Measurements from ENCODE around the gene RAB17.
"Not testable (repeated sequence)": the region's sequence is repeated elsewhere in the genome, so short reads cannot be mapped to it uniquely, and the experiment has no call there.

RAB17 gene

DNA sequence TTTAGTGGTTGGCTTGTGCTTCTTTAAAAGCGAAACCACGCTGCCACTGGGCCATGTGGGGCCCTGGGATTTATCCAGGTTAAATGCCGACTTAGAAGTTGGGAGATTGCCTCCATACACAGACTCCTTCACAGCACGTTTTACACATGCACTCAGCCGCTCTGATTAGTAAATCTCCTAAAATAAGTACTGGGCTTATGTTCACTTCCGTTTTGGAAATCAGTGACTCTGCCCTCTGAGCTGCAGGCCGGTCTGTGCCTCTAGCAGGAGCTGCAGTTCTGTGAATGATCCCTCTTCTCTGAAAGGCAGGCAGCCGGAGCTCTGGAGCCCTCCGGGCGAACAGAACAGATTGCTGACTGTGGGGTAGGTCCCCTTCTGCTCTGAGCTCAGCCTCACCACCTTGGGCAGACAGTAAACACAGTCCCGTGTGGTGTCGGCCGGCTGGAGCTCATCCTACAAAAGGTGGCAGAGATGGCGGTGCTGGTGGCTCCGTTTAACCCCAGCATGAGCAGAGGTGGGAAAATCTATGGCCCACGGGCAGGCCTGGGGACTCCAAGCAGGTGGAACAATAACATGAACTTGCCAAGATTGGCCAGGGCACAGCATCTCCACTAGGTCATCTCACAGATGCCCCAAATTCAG, 9.8 kb upstream of the RAB17 start:
- Histone ChIP-seq H3K27ac (ENCODE audit: low read depth, low read length) (peak overlapping the region; percentile 51), H3K4me1 (ENCODE audit: control insufficient read depth in 5 of 5, insufficient read depth in 5 of 5, low read length in 5 of 5) (peaks cover 0 to 21% (median 20%) of the 10 kb centered on the region in 5 donors), H3K36me3 (ENCODE audit: control insufficient read depth in 5 of 5, insufficient read depth in 5 of 5, low read length in 5 of 5) (no peaks in the 10 kb centered on the region), H3K4me3 (ENCODE audit: low read depth in 1 of 5, low read length in 5 of 5) (peak overlapping the region; percentile 12 to 69 (median 36)), H3K27me3 (ENCODE audit: control insufficient read depth in 5 of 5, insufficient read depth in 4 of 5, low read length in 5 of 5) (peaks cover 0 to 4% (median 0%) of the 10 kb centered on the region in 5 donors), H3K9me3 (ENCODE audit: control insufficient read depth in 5 of 5, low read length in 5 of 5) (no peaks in the 10 kb centered on the region), H3K9ac (ENCODE audit: low read length in 5 of 5) (peak overlapping the region; percentile 12 to 49 (median 35))

DNA sequence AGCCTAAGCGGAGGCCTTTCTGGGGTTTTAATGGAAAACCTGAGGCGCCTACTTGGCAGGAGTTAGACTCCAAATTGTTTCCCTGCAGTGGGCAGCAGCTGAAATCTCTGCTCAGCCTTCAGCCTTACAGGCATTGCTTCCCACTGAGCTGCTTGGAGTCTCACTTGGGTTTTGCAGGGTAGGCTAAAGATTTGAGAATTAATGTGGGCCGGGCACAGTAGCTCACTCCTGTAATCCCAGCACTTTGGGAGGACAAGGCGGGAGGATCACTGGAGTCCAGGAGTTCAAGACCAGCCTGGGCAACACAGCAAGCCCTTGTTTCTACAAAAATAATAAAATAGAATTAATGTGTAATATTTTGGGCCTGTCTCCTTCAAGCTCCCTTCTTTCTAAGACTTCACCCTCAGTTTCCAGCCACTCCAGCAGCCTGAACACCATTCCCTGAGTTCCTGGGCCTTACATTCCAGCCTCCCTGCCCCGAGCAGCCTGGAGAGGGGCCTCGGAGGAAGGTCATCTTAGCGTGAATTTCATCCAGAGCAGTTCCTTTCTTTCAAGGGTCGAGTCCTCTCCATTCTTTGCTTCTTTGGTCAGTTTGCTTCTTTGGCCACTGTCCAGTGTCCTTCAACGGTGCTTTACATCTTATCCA, 9.1 kb upstream of the RAB17 start:
- peak overlapping the region; percentile 12 to 69 (median 36) for H3K4me3 ChIP-seq (ENCODE audit: low read depth in 1 of 5, low read length in 5 of 5)
- peaks cover 0 to 4% (median 0%) of the 10 kb centered on the region in 5 donors for H3K27me3 ChIP-seq (ENCODE audit: control insufficient read depth in 5 of 5, insufficient read depth in 4 of 5, low read length in 5 of 5)
- no peaks in the 10 kb centered on the region for H3K9me3 ChIP-seq (ENCODE audit: control insufficient read depth in 5 of 5, low read length in 5 of 5)
- H3K4me1 ChIP-seq (ENCODE audit: control insufficient read depth in 5 of 5, insufficient read depth in 5 of 5, low read length in 5 of 5): peaks cover 0 to 28% (median 25%) of the 10 kb centered on the region in 5 donors
- H3K9ac ChIP-seq (ENCODE audit: low read length in 5 of 5): peak overlapping the region in 3 of 5 donors; percentile 31 to 49 (median 35)
- H3K36me3 ChIP-seq (ENCODE audit: control insufficient read depth in 5 of 5, insufficient read depth in 5 of 5, low read length in 5 of 5): no peaks in the 10 kb centered on the region
- H3K27ac ChIP-seq (ENCODE audit: low read depth, low read length): peak overlapping the region; percentile 51

DNA sequence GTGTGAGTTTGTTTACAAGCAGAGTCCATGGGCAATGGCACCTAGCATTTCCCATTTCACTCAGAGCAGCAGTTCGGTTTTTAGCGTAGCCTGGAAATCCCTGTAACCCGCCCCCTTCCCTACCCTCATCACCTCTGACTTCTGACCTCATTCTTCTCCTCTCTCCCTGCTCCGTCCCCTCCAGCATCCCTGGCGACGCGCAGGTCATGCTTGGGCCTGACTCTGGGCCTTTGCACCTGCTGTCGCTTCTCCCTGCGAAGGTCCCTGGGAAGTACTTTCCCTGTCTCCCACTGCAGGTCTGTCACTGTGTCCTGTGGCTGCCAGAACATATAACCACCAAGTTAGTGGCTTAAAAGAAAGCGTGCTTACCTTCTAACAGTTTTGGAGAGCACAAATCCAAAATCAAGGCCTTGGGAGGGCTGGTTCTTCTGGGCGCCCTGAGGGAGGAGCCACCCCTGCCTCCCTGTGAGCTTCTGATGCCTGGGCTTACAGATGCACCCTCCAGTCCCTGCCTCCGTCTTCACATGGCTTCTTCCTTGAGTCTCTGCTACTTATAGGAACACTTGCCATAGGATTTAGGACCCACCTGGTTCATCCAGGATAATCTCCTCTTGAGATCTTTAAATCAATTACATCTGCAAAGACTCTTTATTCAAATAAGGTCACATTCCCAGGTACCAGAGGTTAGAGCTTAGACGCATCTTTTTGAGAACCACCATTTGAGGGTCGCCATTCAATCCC, 8.1 kb upstream of the RAB17 start:
- H3K9ac ChIP-seq (ENCODE audit: low read length in 5 of 5): no peak overlapping the region
- no peak overlapping the region for H3K27ac ChIP-seq (ENCODE audit: low read depth, low read length)
- H3K4me1 ChIP-seq (ENCODE audit: control insufficient read depth in 5 of 5, insufficient read depth in 5 of 5, low read length in 5 of 5): peaks cover 0 to 28% (median 21%) of the 10 kb centered on the region in 5 donors
- no peak overlapping the region for H3K4me3 ChIP-seq (ENCODE audit: low read depth in 1 of 5, low read length in 5 of 5)
- no peaks in the 10 kb centered on the region for H3K36me3 ChIP-seq (ENCODE audit: control insufficient read depth in 5 of 5, insufficient read depth in 5 of 5, low read length in 5 of 5)
- no peaks in the 10 kb centered on the region for H3K9me3 ChIP-seq (ENCODE audit: control insufficient read depth in 5 of 5, low read length in 5 of 5)
- peaks cover 0 to 1% (median 0%) of the 10 kb centered on the region in 5 donors for H3K27me3 ChIP-seq (ENCODE audit: control insufficient read depth in 5 of 5, insufficient read depth in 4 of 5, low read length in 5 of 5)

DNA sequence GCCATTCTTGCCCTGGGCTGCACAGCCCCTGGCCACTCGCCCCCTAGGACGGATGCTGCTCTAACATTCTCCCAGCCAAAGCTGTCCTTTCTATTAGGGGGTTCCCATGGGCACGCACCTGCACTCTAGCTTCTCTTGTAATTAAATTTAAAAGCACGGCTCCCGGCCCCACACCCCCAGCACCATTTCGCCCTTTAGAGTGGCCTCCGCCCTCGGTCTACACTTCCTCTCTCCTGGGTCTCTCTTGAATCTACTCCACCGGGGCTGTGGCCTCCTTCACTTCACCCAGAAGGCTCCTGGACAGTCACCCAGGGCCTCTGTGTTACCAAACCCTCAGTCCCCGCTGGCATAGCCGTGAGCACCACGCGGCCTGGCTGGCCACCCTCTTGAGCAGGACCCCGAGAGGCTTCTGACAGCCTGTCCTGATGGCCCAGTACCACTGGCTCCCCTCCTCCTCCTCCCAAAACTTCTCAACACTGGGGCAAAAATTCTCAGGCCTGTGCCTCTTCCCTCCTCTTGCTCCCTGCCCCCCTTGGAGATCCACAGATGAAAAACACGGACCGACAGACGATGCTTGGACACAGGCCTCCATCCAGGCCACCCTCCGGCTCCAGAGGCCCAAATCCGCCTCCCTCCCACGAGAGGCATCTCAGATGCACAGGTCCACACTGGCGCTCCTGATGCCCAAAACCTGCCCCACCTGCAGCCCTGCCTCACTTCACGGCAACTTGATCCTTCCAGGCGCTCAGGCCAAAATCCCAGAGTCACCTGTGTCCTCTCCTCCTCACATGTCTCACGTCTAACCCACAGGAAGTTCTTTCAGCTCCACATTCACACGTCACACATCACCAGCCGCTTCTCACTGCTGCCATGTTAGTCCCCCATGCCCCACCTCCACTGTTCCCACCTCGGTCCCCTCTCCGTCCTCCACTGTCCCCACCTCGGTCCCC, 6.9 kb upstream of the RAB17 start:
- Histone ChIP-seq H3K9ac (ENCODE audit: low read length in 5 of 5) (no peak overlapping the region), H3K36me3 (ENCODE audit: control insufficient read depth in 5 of 5, insufficient read depth in 5 of 5, low read length in 5 of 5) (no peaks in the 10 kb centered on the region), H3K4me3 (ENCODE audit: low read depth in 1 of 5, low read length in 5 of 5) (no peak overlapping the region), H3K27ac (ENCODE audit: low read depth, low read length) (no peak overlapping the region), H3K4me1 (ENCODE audit: control insufficient read depth in 5 of 5, insufficient read depth in 5 of 5, low read length in 5 of 5) (peaks cover 0 to 21% (median 15%) of the 10 kb centered on the region in 5 donors), H3K27me3 (ENCODE audit: control insufficient read depth in 5 of 5, insufficient read depth in 4 of 5, low read length in 5 of 5) (no peaks in the 10 kb centered on the region), H3K9me3 (ENCODE audit: control insufficient read depth in 5 of 5, low read length in 5 of 5) (no peaks in the 10 kb centered on the region)

DNA sequence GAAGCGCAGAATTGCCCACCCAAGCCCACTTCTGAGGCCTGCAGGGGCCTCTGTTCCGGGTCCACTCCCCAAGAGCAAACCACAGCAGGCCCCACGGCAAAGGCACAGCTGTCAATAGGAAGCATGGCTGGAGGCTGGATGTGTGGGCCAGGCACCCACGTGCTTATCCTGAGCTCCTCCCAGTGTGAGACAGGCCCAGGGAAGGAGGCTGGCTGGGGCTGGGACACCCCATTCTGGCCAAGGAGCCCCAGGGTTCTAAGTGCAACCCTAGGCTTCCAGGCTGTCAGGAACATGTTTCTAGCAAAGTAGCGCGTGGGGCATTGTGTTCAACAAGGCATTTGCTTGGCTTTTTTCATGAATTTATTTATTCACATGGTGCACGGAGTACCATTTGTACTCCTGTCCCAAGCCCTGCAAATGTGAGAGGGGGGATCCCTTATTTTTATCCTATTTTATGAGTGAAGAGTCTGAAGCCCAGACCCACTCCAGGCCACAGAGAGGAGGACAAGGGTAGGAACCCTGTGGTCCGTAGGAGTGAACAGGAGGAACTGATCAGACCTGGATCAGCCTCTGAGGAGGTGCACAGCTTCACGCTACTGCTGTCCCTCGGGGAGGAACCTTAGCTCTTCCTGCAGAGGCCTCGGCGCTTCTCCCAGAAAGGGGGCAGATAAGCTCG, 6.1 kb upstream of the RAB17 start:
- H3K27ac ChIP-seq (ENCODE audit: low read depth, low read length): no peak overlapping the region
- no peaks in the 10 kb centered on the region for H3K27me3 ChIP-seq (ENCODE audit: control insufficient read depth in 5 of 5, insufficient read depth in 4 of 5, low read length in 5 of 5)
- no peaks in the 10 kb centered on the region for H3K36me3 ChIP-seq (ENCODE audit: control insufficient read depth in 5 of 5, insufficient read depth in 5 of 5, low read length in 5 of 5)
- H3K4me1 ChIP-seq (ENCODE audit: control insufficient read depth in 5 of 5, insufficient read depth in 5 of 5, low read length in 5 of 5): peaks cover 0 to 21% (median 15%) of the 10 kb centered on the region in 5 donors
- H3K9me3 ChIP-seq (ENCODE audit: control insufficient read depth in 5 of 5, low read length in 5 of 5): no peaks in the 10 kb centered on the region
- H3K4me3 ChIP-seq (ENCODE audit: low read depth in 1 of 5, low read length in 5 of 5): no peak overlapping the region
- H3K9ac ChIP-seq (ENCODE audit: low read length in 5 of 5): no peak overlapping the region

DNA sequence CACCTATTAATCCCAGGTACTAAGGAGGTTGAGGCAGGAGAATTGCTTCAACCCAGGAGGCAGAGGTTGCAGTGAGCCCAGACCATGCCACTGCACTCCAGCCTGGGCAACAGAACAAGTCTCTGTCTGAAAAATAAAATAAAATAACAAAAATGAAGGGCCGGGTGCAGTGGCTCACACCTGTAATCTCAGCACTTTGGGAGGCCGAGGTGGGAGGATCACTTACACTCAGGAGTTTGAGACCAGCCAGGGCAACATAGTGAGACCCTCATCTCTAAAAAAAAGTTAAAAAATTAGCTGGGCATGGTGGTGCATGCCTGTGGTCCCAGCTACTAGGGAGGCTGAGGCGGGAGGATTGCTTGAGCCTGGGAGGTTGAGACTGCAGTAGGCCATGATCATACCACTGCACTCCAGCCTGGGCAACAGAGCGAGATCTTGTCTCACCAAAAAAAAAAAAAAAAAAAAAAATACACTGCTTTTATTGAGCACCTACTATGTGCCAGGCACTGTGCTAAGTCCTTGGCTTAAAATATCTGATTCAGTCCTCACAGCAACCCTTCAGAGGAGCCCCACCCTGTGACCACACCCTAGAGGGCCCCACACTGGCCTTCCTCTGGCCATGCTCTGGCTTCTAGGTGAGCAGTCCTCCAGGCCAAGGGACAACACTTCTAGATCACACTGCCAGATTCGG, 5.4 kb upstream of the RAB17 start:
- H3K27me3 ChIP-seq (ENCODE audit: control insufficient read depth in 5 of 5, insufficient read depth in 4 of 5, low read length in 5 of 5); H3K4me3 ChIP-seq (ENCODE audit: low read depth in 1 of 5, low read length in 5 of 5); H3K36me3 ChIP-seq (ENCODE audit: control insufficient read depth in 5 of 5, insufficient read depth in 5 of 5, low read length in 5 of 5); H3K27ac ChIP-seq (ENCODE audit: low read depth, low read length); H3K9me3 ChIP-seq (ENCODE audit: control insufficient read depth in 5 of 5, low read length in 5 of 5); H3K9ac ChIP-seq (ENCODE audit: low read length in 5 of 5): not testable (repeated sequence)
- peaks cover 0 to 22% (median 17%) of the 10 kb centered on the region in 5 donors for H3K4me1 ChIP-seq (ENCODE audit: control insufficient read depth in 5 of 5, insufficient read depth in 5 of 5, low read length in 5 of 5)

DNA sequence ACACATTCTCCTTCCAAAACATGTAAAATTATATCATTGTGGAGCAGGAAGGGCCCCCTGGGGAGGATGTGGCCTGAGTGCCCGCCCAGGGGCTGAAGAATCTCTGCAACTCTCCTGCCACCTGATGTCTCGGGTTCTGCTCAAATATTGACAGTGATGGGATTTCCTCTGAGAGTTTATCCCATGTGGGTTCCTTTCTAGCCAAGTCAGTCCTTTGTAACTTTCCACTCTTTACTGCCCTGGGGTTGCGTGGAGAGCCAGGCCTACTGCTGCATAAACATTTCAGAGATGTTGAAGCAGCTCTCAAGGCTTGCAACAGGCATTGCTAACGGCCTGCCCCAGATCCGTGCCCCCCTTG, 4.0 kb upstream of the RAB17 start:
- H3K27ac ChIP-seq (ENCODE audit: low read depth, low read length): no peak overlapping the region
- H3K9ac ChIP-seq (ENCODE audit: low read length in 5 of 5): no peak overlapping the region
- H3K9me3 ChIP-seq (ENCODE audit: control insufficient read depth in 5 of 5, low read length in 5 of 5): no peaks in the 10 kb centered on the region
- no peaks in the 10 kb centered on the region for H3K27me3 ChIP-seq (ENCODE audit: control insufficient read depth in 5 of 5, insufficient read depth in 4 of 5, low read length in 5 of 5)
- H3K4me3 ChIP-seq (ENCODE audit: low read depth in 1 of 5, low read length in 5 of 5): no peak overlapping the region
- H3K4me1 ChIP-seq (ENCODE audit: control insufficient read depth in 5 of 5, insufficient read depth in 5 of 5, low read length in 5 of 5): peaks cover 0 to 18% (median 10%) of the 10 kb centered on the region in 5 donors
- no peaks in the 10 kb centered on the region for H3K36me3 ChIP-seq (ENCODE audit: control insufficient read depth in 5 of 5, insufficient read depth in 5 of 5, low read length in 5 of 5)

DNA sequence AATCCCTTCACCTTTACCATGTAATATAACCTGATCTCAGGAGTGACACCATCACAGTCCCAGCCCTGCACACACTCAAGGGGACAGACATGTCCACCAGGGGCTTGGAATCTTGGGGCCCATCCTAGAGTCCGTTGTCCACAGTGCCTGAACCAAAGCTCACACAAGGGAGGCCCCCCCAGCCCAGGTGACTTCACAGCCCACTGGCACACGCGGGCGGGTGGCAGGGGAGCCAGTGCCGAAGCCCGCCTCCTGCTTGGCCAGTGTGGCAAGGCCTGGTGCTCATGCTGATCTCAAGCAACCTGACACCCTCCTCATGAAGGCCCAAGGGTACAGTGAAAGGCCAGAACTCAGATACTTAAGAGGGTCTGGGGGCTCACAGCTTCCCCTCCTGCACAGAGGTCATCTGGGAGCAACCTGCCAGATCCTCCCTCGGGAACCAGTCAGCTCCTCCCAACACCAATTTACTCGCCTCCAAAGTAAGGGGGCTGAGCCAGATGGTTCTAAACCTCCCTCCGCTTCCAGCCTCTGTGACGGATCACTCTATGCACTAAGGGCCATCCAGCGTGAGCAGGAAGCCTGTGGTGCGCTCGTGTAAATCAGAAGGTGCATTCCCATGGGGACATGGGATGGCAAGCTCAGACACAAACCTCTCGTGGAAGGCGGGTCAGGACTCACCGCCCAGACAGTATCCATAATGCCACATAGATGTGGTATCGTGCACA, 3.2 kb upstream of the RAB17 start:
- H3K27ac ChIP-seq (ENCODE audit: low read depth, low read length): no peak overlapping the region
- no peaks in the 10 kb centered on the region for H3K9me3 ChIP-seq (ENCODE audit: control insufficient read depth in 5 of 5, low read length in 5 of 5)
- peaks cover 0 to 18% (median 10%) of the 10 kb centered on the region in 5 donors for H3K4me1 ChIP-seq (ENCODE audit: control insufficient read depth in 5 of 5, insufficient read depth in 5 of 5, low read length in 5 of 5)
- no peak overlapping the region for H3K4me3 ChIP-seq (ENCODE audit: low read depth in 1 of 5, low read length in 5 of 5)
- no peak overlapping the region for H3K9ac ChIP-seq (ENCODE audit: low read length in 5 of 5)
- H3K36me3 ChIP-seq (ENCODE audit: control insufficient read depth in 5 of 5, insufficient read depth in 5 of 5, low read length in 5 of 5): no peaks in the 10 kb centered on the region
- H3K27me3 ChIP-seq (ENCODE audit: control insufficient read depth in 5 of 5, insufficient read depth in 4 of 5, low read length in 5 of 5): no peaks in the 10 kb centered on the region
